K562 (cell line): Measurements from ENCODE around the gene TUBB2A. TPM values are rescaled to one million over a fixed set of nuclear protein-coding genes. Genes with fewer than 3 reads are reported as not detected.

Experiments
- AFF4 ChIP-seq: sonication (generic); formaldehyde crosslinking; IDR thresholded peaks from 2 replicates; pipeline ENCODE4 v1.8.0; 2023; ENCODE audit warnings: mild to moderate bottlenecking, missing genetic modification reagents
- BCL6 ChIP-seq: fragments of 250-450 bp; sonication (Bioruptor Pico); IDR thresholded peaks from 2 replicates; pipeline ENCODE4 v1.4.0; 2020
- CBX3 ChIP-seq, 2 experiments: IDR thresholded peaks; 1 replicate in 1 of 2; 2 replicates in 1 of 2; pipeline ENCODE4 v1.6.1; 2012; ENCODE audit warnings: inconsistent platforms in 2 of 2, low read length in 2 of 2, borderline replicate concordance in 1 of 2, control low read depth in 1 of 2
- ESRRA ChIP-seq: fragments of 450-650 bp; IDR thresholded peaks from 2 replicates; pipeline ENCODE4 v1.6.1; 2014; ENCODE audit warnings: low read depth, mild to moderate bottlenecking, moderate library complexity, borderline replicate concordance
- KAT2B ChIP-seq: IDR thresholded peaks from one replicate; pipeline ENCODE4 v1.6.1; 2012; ENCODE audit warnings: low read depth, mild to moderate bottlenecking, control low read depth, inconsistent platforms, low read length, moderate library complexity
- MYBL2 ChIP-seq, 2 experiments: fragments of 450-650 bp in 1 of 2; sonication (generic) in 1 of 2; formaldehyde crosslinking in 1 of 2; IDR thresholded peaks; 2 replicates each; pipeline versions ENCODE4 v1.6.1 to v1.8.1; 2017 to 2022; ENCODE audit warnings: borderline replicate concordance in 1 of 2, inconsistent platforms in 1 of 2, low read depth in 1 of 2, mild to moderate bottlenecking in 1 of 2, missing genetic modification reagents in 1 of 2, moderate library complexity in 1 of 2
- NCOA1 ChIP-seq: fragments of 450-650 bp; IDR thresholded peaks from 2 replicates; pipeline ENCODE4 v1.6.1; 2016; ENCODE audit warnings: low read depth
- NEUROD1 ChIP-seq: fragments of 150-350 bp; IDR thresholded peaks from 2 replicates; pipeline ENCODE4 v1.6.1; 2014; ENCODE audit warnings: borderline replicate concordance, low read length, low read depth; ENCODE audit not compliant: partially characterized antibody
- PYGO2 ChIP-seq: fragments of 450-650 bp; IDR thresholded peaks from 2 replicates; pipeline ENCODE4 v1.6.1; 2016; ENCODE audit warnings: mild to moderate bottlenecking, missing genetic modification characterization, moderate library complexity, missing compliant biosample characterization
- RREB1 ChIP-seq: fragments of 250-450 bp; sonication (Bioruptor Pico); IDR thresholded peaks from 2 replicates; pipeline ENCODE4 v1.4.0; 2020
- TAF15 ChIP-seq: fragments of 200-400 bp; formaldehyde crosslinking; IDR thresholded peaks from 2 replicates; pipeline ENCODE4 v1.6.1; 2017; ENCODE audit warnings: mild to moderate bottlenecking, low read depth, low read length, moderate library complexity
- TCF7 ChIP-seq: sonication (generic); IDR thresholded peaks from 2 replicates; pipeline ENCODE4 v1.6.1; 2016; ENCODE audit warnings: antibody characterized with exemption, borderline replicate concordance
- TSHZ1 ChIP-seq: fragments of 250-450 bp; sonication (Bioruptor Pico); IDR thresholded peaks from 2 replicates; pipeline ENCODE4 v1.4.0; 2020; ENCODE audit warnings: mild to moderate bottlenecking, moderate library complexity
- ZNF24 ChIP-seq: fragments of 450-650 bp; IDR thresholded peaks from 2 replicates; pipeline ENCODE4 v1.6.1; 2016
- polyA plus RNA-seq, 8 experiments: library from polyadenylated mRNA; depleted of rRNA in 4 of 8; stranded (reverse) in 5 of 8; unstranded in 3 of 8; fragments of >200 nt; fragmentation: Nextera tagmentation in 2 of 8; fragmentation: Illumina TruSeq in 1 of 8; extraction: Ambion mirVana in 2 of 8; extraction: Trizol in 1 of 8; gene quantifications; 2 replicates each; pipeline versions ENCODE4 v1.2.1 to v1.2.3, GENCODE V29; 2011 to 2014; ENCODE audit warnings: inconsistent platforms in 1 of 8, missing spikeins in 1 of 8
- total RNA-seq, 7 experiments: library from RNA; depleted of rRNA in 6 of 7; stranded (reverse); fragments of >200 nt in 6 of 7; fragmentation: Illumina TruSeq in 2 of 7; extraction: Trizol in 2 of 7; gene quantifications; 2 replicates each; pipeline versions ENCODE4 v1.2.1 to v1.2.3, GENCODE V29; 2011 to 2021; ENCODE audit warnings: low replicate concordance in 1 of 7

TUBB2A gene
- total and polyA plus RNA-seq, 9 of the 15 experiments (the other 6 are each of a cell fraction or from before 2014, with no cell fraction given): 3.6 to 92.1 (median 45.6) TPM

GRCh38 chr6:3162565-3163247, 5.4 kb upstream of the TUBB2A start (continued):
- TF ChIP-seq MYBL2 (IDR thresholded peaks at IDR 0.05; ENCODE audit: low read depth) (no peak), MYBL2 (CRISPR knock-in tag; IDR thresholded peaks at IDR 0.05; ENCODE audit: borderline replicate concordance) (no peak), KAT2B (no peak), NEUROD1 (no peak), BCL6 (no peak), PYGO2 (tag) (no peak), CBX3 (IDR thresholded peaks at IDR 0.05; ENCODE audit: borderline replicate concordance in 1 of 2, low read length in 2 of 2) (no peak), ESRRA (peak; percentile 35), TAF15 (no peak), TSHZ1 (CRISPR knock-in tag) (0 out of 2 replicates have a peak, but pooled peaks have one; percentile 52), TCF7 (no peak), RREB1 (peak; percentile 94), ZNF24 (0 out of 2 replicates have a peak, but pooled peaks have one; percentile 7), NCOA1 (no peak; the same call in 1 of the 2 replicates), AFF4 (CRISPR knock-in tag) (0 out of 2 replicates have a peak, but pooled peaks have one; percentile 12)
